Cardiac septum (tissue), 1 donor: Measurements from ENCODE around the gene GLB1L3. TPM values are rescaled to one million over a fixed set of nuclear protein-coding genes. Genes with fewer than 3 reads are reported as not detected.
"Not testable (repeated sequence)": the region's sequence is repeated elsewhere in the genome, so short reads cannot be mapped to it uniquely, and the experiment has no call there.

ENCODE experiments used
- DNase-seq: peaks from one replicate; pipeline ENCODE4 v3.0.0-alpha.2; 2020; ENCODE audit warnings: low spot score
- intact Hi-C: fragments of 100-400 bp; cut with DNase I; formaldehyde crosslinking; loops from one replicate; pipeline ENCODE4 v1.14.0; 2022
- total RNA-seq: library from RNA; stranded (reverse); fragmentation: NEBNext Ultra II Directional; extraction: Animal tissue kit (Norgen Biotek cat#: 25700); gene quantifications from one replicate; pipeline ENCODE4 v1.2.1, GENCODE V29; 2021
- donor health status: DM: no; HTN: no; CAD: no.

GLB1L3 gene
- total RNA-seq, 1 donor from 2014 or later: not detected

- no peak for DNase-seq
- intact Hi-C loops: no loop called here
These were observed 17.2 kb downstream of the GLB1L3 start for GRCh38 chr11:134293119-134294113.

GRCh38 chr11:134294664-134295063, 18.5 kb downstream of the GLB1L3 start:
- intact Hi-C loops: no loop called here
- no peak for DNase-seq

GRCh38 chr11:134312223-134312622, 36.0 kb downstream of the GLB1L3 start:
- no peak for DNase-seq
- intact Hi-C loops: loop anchor here (5.0 kb wide), 1 partner anchor 50 kb away; no protein-coding TSS in a partner anchor

- intact Hi-C loops: loop anchor here (5.0 kb wide), 1 partner anchor 51 kb away; no protein-coding TSS in a partner anchor
- no peak for DNase-seq
These were observed 36.6 kb downstream of the GLB1L3 start for GRCh38 chr11:134312807-134313206.

- intact Hi-C loops: loop anchor here (5.0 kb wide), 1 partner anchor 51 kb away; no protein-coding TSS in a partner anchor
These were observed 37.2 kb downstream of the GLB1L3 start for GRCh38 chr11:134313379-134313778.

GRCh38 chr11:134313821-134314607, 37.8 kb downstream of the GLB1L3 start:
- intact Hi-C loops: loop anchor here (5.0 kb wide), 1 partner anchor 52 kb away; no protein-coding TSS in a partner anchor
- DNase-seq: no peak

More at GRCh38 chr11:134313379-134313778, 37.2 kb downstream of the GLB1L3 start:
- DNase-seq: no peak

GRCh38 chr11:134317103-134317502, 40.9 kb downstream of the GLB1L3 start:
- no peak for DNase-seq
- intact Hi-C loops: no loop called here

- intact Hi-C loops, DNase-seq: not testable (repeated sequence)
These were observed 45.2 kb downstream of the GLB1L3 start for GRCh38 chr11:134321373-134321772.

GRCh38 chr11:134322553-134322952, 46.4 kb downstream of the GLB1L3 start:
- intact Hi-C loops: no loop called here
- DNase-seq: no peak

- DNase-seq: no peak
- intact Hi-C loops: no loop called here
These were observed 52.3 kb downstream of the GLB1L3 start for GRCh38 chr11:134328433-134328832.

GRCh38 chr11:134330611-134331353, 54.6 kb downstream of the GLB1L3 start:
- no peak for DNase-seq
- intact Hi-C loops: no loop called here

GRCh38 chr11:134331354-134332188, 55.4 kb downstream of the GLB1L3 start, which contains the start of gene GLB1L2:
GLB1L2 (plus strand) TSS chr11:134331988; CDS start chr11:134332062, 74 bp downstream.
- no peak for DNase-seq
- intact Hi-C loops: no loop called here

GRCh38 chr11:134332189-134332631, 56.0 kb downstream of the GLB1L3 start:
- DNase-seq: no peak
- intact Hi-C loops: no loop called here

- intact Hi-C loops: no loop called here
These were observed 56.6 kb downstream of the GLB1L3 start for GRCh38 chr11:134332782-134333181.

GRCh38 chr11:134333312-134333711, 57.1 kb downstream of the GLB1L3 start:
- intact Hi-C loops: no loop called here
- no peak for DNase-seq

More at GRCh38 chr11:134332782-134333181, 56.6 kb downstream of the GLB1L3 start:
- no peak for DNase-seq

GRCh38 chr11:134333946-134334345, 57.8 kb downstream of the GLB1L3 start:
- intact Hi-C loops: no loop called here
- no peak for DNase-seq

GRCh38 chr11:134334796-134335571, 58.8 kb downstream of the GLB1L3 start:
- intact Hi-C loops: no loop called here
- no peak for DNase-seq

- no peak for DNase-seq
- intact Hi-C loops: no loop called here
These were observed 60.9 kb downstream of the GLB1L3 start for GRCh38 chr11:134337051-134337450.
